Sigmoid colon (tissue), 7 donors: ENCODE measurements around the gene ILK. TPM values are rescaled to one million over a fixed set of nuclear protein-coding genes. Genes with fewer than 3 reads are reported as not detected.

Experiments used
- DNase-seq: peaks from one replicate; pipeline ENCODE4 v3.0.0-alpha.2; 2019
- H3K27ac ChIP-seq, 4 donors: fragments of 200-600 bp; sonication (generic); one replicate each; pipeline ENCODE4 v1.5.1; 2016 to 2019; ENCODE audit warnings: mild to moderate bottlenecking in 1 of 4
- H3K27me3 ChIP-seq, 3 donors: fragments of 200-600 bp; sonication (generic); one replicate each; pipeline ENCODE4 v1.5.1; 2019; ENCODE audit warnings: mild to moderate bottlenecking in 1 of 3
- H3K36me3 ChIP-seq, 4 donors: fragments of 200-600 bp; sonication (generic); one replicate each; pipeline ENCODE4 v1.5.1; 2016 to 2019
- H3K4me1 ChIP-seq, 4 donors: fragments of 200-600 bp; sonication (generic); one replicate each; pipeline ENCODE4 v1.5.1; 2017 to 2019
- H3K4me3 ChIP-seq, 4 donors: fragments of 200-600 bp; sonication (generic); one replicate each; pipeline ENCODE4 v1.5.1; 2017 to 2019; ENCODE audit warnings: mild to moderate bottlenecking in 2 of 4, moderate library complexity in 1 of 4
- H3K9me3 ChIP-seq, 4 donors: fragments of 200-600 bp in 3 of 4; sonication (generic) in 3 of 4; one replicate each; pipeline versions ENCODE4 v1.5.1 to v1.6.1; 2013 to 2019
- CTCF ChIP-seq, 4 experiments: fragments of 450-650 bp in 3 of 4; fragments of 200-600 bp in 1 of 4; IDR thresholded peaks; one replicate each; pipeline ENCODE4 v1.5.1; 2016 to 2019; ENCODE audit warnings: antibody characterized with exemption in 4 of 4, mild to moderate bottlenecking in 3 of 4, moderate library complexity in 2 of 4
- EP300 ChIP-seq, 4 donors: sonication (generic); formaldehyde crosslinking; IDR thresholded peaks; one replicate each; pipeline ENCODE4 v1.6.1; 2017; ENCODE audit warnings: antibody characterized with exemption in 4 of 4
- POLR2A ChIP-seq, 2 donors: fragments of 450-650 bp; IDR thresholded peaks; one replicate each; pipeline ENCODE4 v1.6.1; 2016; ENCODE audit warnings: antibody characterized with exemption in 2 of 2, mild to moderate bottlenecking in 2 of 2, moderate library complexity in 2 of 2
- POLR2AphosphoS5 ChIP-seq, 4 donors: sonication (generic); formaldehyde crosslinking; IDR thresholded peaks; one replicate each; pipeline ENCODE4 v1.6.1; 2017; ENCODE audit warnings: antibody characterized with exemption in 4 of 4
- WGBS, 2 donors: extraction: QIAGEN DNeasy Blood & Tissue Kit; methylation state at CpG; one replicate each; pipeline ENCODE4 v1.1.7; 2013; 5-methylcytosine and 5-hydroxymethylcytosine counted together
- intact Hi-C: fragments of 100-400 bp; cut with DNase I; formaldehyde crosslinking; loops from one replicate; pipeline ENCODE4 v1.15.1; 2023
- polyA plus RNA-seq, 3 donors: library from polyadenylated mRNA; stranded (reverse); fragments of 200-250 nt; gene quantifications; one replicate each; pipeline ENCODE4 v1.2.3, GENCODE V29; 2013
- total RNA-seq, 4 donors: library from RNA; depleted of rRNA; stranded (reverse); fragments of >200 nt; gene quantifications; one replicate each; pipeline ENCODE4 v1.1.0, GENCODE V29; 2016
- donor health status: healthy with polysubstance abuse.
- donor health status: Bipolar disorder and iron deficiency.
- donor health status: healthy.

The ILK gene
- total and polyA plus RNA-seq, 7 donors, result 93.7 to 607 (median 450) TPM

- WGBS, 2 donors, result 93 to 95% methylated on average over 3 of the region's 3 CpGs
- no peak overlapping the region for H3K4me3 ChIP-seq
- peaks cover under 1 to 40% (median 3%) of the 10 kb centered on the region in 4 donors for H3K36me3 ChIP-seq
- intact Hi-C loops, result no loop called here
- H3K27ac ChIP-seq, result peak overlapping the region in 3 of 4 donors; percentile 80 to 99 (median 87)
- peak; percentile 52 for DNase-seq
- H3K4me1 ChIP-seq, result peaks cover 0 to 66% (median 45%) of the 10 kb centered on the region in 4 donors
- no peaks in the 10 kb centered on the region for H3K27me3 ChIP-seq
- no peaks in the 10 kb centered on the region for H3K9me3 ChIP-seq
- TF ChIP-seq CTCF (IDR thresholded peaks at IDR 0.05), result no peak
- TF ChIP-seq EP300 (IDR thresholded peaks at IDR 0.05), result no peak
- no peak for TF ChIP-seq POLR2AphosphoS5 (IDR thresholded peaks at IDR 0.05)
- TF ChIP-seq POLR2A (IDR thresholded peaks at IDR 0.05), result no peak
Observed at GRCh38 chr11:6594142-6594768, 9.3 kb upstream of the ILK start.

GRCh38 chr11:6596239-6596877, 7.2 kb upstream of the ILK start:
- peak; percentile 65 for DNase-seq
- WGBS, 2 donors, result 81 to 87% methylated on average over 5 of the region's 5 CpGs
- H3K4me3 ChIP-seq, result no peak overlapping the region
- H3K4me1 ChIP-seq, result peaks cover 0 to 87% (median 61%) of the 10 kb centered on the region in 4 donors
- no peaks in the 10 kb centered on the region for H3K9me3 ChIP-seq
- intact Hi-C loops, result no loop called here
- H3K27me3 ChIP-seq, result no peaks in the 10 kb centered on the region
- H3K36me3 ChIP-seq, result peaks cover 17 to 53% (median 23%) of the 10 kb centered on the region in 4 donors
- no peak for TF ChIP-seq POLR2A (IDR thresholded peaks at IDR 0.05)
- peak in 1 of 4 donors; percentile 23 for TF ChIP-seq EP300 (IDR thresholded peaks at IDR 0.05)
- peak in 3 of 4 donors; percentile 11 to 51 (median 18) for TF ChIP-seq POLR2AphosphoS5 (IDR thresholded peaks at IDR 0.05)
- peak overlapping the region; percentile 61 to 99 (median 84) for H3K27ac ChIP-seq

- Histone ChIP-seq H3K9me3 (no peaks in the 10 kb centered on the region), H3K36me3 (peaks cover 17 to 51% (median 26%) of the 10 kb centered on the region in 4 donors), H3K27me3 (no peaks in the 10 kb centered on the region), H3K4me1 (peaks cover 0 to 93% (median 73%) of the 10 kb centered on the region in 4 donors), H3K4me3 (no peak overlapping the region), H3K27ac (peak overlapping the region in 3 of 4 donors; percentile 80 to 99 (median 87))
- intact Hi-C loops, result no loop called here
- TF ChIP-seq EP300 (IDR thresholded peaks at IDR 0.05) (no peak), CTCF (IDR thresholded peaks at IDR 0.05) (no peak), POLR2AphosphoS5 (IDR thresholded peaks at IDR 0.05) (no peak), POLR2A (IDR thresholded peaks at IDR 0.05) (no peak)
- DNase-seq, result no peak
- WGBS, 2 donors, result 92 to 95% methylated on average over 3 of the region's 3 CpGs
Observed at GRCh38 chr11:6598555-6598954, 5.0 kb upstream of the ILK start.

- peaks cover 0 to 84% (median 68%) of the 10 kb centered on the region in 4 donors for H3K4me1 ChIP-seq
- peaks cover 17 to 43% (median 26%) of the 10 kb centered on the region in 4 donors for H3K36me3 ChIP-seq
Observed at GRCh38 chr11:6599449-6599848, 4.1 kb upstream of the ILK start.

More at GRCh38 chr11:6599449-6599848, 4.1 kb upstream of the ILK start:
- Histone ChIP-seq H3K27me3 (no peaks in the 10 kb centered on the region), H3K27ac (peak overlapping the region in 3 of 4 donors; percentile 80 to 99 (median 87)), H3K4me3 (no peak overlapping the region), H3K9me3 (no peaks in the 10 kb centered on the region)
- WGBS, 2 donors, result 73 to 87% methylated on average over 1 of the region's 1 CpG
- DNase-seq, result no peak
- intact Hi-C loops, result no loop called here
- TF ChIP-seq EP300 (IDR thresholded peaks at IDR 0.05) (no peak), POLR2A (IDR thresholded peaks at IDR 0.05) (no peak), CTCF (IDR thresholded peaks at IDR 0.05) (no peak), POLR2AphosphoS5 (IDR thresholded peaks at IDR 0.05) (no peak)
